Midbrain (tissue), 1 donor: Measurements from ENCODE around the gene SATB1.
"Not testable (repeated sequence)": the region's sequence is repeated elsewhere in the genome, so short reads cannot be mapped to it uniquely, and the experiment has no call there.

Experiments
- DNase-seq: peaks from one replicate; lab custom pipeline; 2025; lab: John Stamatoyannopoulos, UW

The SATB1 gene

GRCh38 chr3:18424729-18425640 is at the start of gene SATB1:
TSS of gene SATB1 (minus strand) at chr3:18425339. CDS start at chr3:18420967, 4,372 bp downstream.
- DNase-seq = peak; percentile 70

- no peak for DNase-seq
Observed at GRCh38 chr3:18474202-18474601, 49.1 kb upstream of the SATB1 start.

GRCh38 chr3:18469775-18470174 is 44.6 kb upstream of the SATB1 start:
- DNase-seq = no peak

GRCh38 chr3:18466136-18466535 is 41.0 kb upstream of the SATB1 start:
- no peak for DNase-seq

- no peak for DNase-seq
Observed at GRCh38 chr3:18454766-18455165, 29.6 kb upstream of the SATB1 start.

DNA sequence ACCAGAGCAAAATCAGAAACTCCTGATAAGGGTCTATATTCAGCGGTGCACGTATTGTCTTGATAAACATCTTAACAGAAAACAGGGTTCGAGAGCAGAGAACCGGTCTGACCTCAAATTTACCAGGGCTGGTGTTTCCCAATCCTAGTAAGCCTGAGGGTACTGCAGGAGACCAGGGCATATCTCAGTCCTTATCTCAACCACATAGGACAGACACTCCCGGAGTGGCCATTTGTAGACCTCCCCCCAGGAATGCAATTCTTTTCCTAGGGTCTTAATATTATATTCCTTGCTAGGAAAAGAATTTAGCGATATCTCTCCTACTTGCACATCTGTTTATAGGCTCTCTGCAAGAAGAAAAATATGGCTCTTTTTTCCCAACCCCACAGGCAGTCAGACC is 24.5 kb upstream of the SATB1 start:
- not testable (repeated sequence) for DNase-seq

DNA sequence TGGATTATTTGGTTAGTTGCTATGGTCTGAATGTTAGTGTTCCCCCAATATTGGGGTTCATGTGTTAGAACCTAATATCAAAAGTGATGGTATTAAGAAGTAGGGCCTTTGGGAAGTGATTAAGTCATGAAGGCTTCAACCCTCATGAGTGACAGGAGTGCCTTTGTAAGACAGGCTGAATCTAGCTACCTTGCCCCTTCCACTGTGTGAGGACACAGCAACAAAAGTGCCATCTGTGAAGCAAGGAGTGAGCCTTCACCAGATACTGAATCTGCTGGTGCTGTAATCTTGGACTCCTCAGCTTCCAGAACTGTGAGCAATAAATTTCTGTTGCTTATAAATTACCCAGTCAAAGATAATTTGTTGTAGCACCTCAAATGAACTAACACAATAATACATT is 22.6 kb upstream of the SATB1 start:
- no peak for DNase-seq

DNA sequence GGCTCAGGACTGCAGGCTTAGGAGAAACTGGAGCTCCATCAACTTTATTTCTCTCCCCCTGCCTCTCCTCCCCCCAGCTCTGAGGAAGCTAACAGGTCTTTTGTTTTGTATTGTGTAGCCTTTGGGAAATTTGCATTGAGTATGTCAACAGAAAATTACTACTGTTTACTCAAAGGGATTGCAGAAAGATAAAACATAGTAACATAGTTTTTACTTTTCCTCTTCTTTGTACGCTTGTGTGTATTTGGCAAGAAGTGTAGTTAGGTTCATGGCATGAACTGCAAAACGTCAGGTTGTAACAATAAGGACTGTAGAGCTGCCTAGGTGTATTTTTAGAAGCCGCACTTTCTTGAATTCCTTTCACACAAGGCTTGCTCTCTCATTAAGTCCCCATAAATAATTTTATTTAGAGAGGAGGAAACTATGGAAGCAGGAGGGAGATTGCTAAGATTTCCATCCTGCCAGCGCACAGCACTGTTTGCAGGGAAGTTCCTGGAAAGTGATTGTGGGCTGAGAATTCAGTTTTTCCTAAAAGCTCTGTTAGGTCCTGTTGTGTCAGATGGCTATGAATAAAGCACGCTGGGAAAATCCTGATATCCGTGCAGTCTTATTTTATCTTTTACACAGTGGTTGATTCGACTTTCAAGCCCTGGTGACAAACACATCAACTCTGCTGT is 21.1 kb upstream of the SATB1 start:
- no peak for DNase-seq

GRCh38 chr3:18445401-18446148 is 20.4 kb upstream of the SATB1 start:
- peak; percentile 6 for DNase-seq

DNA sequence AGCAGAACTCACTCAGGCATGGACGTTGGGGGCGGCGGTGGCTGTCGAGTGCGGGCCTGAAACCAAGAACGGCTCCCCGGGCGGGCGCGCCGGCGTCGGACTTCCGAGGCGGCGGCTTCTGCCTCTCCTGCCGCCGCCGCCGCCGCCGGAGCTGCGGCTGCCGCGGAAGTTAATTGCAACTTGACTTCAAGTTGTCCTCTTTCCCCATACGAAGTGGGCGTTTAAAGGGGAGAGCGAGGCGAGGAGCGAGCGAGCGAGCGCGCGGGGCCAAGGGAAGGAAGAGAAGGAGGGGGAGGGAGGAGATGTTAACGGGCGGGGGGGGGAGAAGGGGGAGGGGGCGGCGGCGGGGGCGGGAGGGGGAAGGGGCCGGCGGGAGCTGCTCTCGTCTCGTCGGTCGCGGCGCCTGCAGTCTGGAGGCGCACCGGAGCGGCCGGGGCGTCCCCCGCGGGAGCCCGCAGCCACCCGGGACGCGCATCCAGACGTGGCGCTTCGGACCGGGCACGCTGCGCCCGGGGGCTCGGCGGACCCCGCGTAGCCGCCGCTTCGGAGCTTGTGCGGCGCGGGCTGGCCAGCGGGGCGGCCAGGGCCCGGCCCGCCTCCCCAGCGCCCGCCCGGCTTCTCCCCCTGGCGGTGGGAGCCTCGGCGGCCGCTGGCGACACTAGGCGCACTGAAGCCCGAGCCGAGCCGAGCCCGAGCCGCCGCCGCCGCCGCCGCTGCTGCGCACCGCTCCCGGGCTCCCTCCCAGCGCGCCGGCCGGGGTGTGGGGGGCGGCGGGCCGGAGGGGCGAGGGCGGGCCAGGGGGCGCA is 19.7 kb upstream of the SATB1 start:
- DNase-seq = peak; percentile 41

DNA sequence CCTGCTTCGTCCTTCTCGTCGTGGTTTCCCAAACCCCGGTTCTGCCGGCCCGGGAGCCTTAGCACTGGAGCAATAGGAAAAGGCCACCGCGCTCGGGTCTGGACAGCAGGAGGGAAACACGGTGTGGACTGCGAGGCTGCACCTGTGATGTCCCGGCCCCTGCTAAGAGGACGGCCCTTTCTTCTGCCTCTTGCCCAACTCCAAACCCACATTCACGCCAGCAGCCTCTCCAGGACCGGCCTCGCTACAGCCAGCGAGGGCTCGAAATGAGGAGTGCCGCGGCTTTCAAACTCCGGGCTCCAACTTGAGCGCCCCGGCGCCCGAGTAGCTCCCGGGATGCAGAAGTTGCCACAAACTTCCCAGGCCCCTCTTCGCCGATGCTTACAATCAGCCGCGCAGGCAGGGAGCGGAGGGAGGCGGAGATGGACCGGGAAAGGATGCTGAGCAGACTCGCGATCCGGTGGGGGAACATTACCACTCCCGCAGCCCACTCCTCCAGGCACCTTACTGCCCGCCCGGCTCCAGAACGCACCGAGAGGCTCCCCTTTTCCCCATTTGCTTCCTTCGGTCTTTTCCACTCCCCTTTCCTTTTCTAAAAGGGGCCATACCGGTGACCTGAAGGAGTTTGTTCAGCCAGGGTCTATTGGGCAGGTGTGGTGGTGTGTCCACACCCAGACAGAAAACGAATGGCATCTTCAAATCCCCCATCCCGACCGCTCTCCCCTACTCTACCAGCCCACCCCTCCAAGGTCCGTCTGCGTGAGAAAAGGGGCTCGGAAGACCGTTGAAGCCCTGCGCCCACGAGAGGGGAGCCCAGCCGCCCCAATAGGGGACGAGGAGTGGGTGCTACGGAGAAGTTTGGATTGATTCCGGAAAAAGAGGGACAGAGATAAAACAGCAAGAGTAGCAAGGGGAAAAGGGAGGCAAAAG is 18.8 kb upstream of the SATB1 start:
- no peak for DNase-seq

GRCh38 chr3:18442756-18443664 is 17.9 kb upstream of the SATB1 start:
- no peak for DNase-seq

DNA sequence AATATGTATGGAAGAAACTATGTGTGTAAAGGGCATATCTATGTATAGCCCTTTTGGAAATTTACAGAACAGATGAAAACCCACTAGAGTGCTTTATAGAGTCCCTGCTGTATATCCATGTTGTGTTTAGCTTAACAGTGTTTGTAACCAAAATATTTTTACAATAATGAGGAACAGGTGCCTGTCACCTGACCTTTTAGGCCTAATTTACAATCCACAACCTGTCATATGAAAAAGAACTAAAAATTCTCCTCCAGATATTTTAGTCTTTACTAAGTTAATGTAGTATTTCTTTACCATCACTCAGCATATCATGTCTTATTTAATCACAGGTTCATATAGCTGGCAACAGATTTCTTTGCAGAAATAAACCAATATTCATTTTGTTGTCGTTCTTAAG is 16.4 kb upstream of the SATB1 start:
- no peak for DNase-seq

GRCh38 chr3:18440066-18440722 is 15.1 kb upstream of the SATB1 start:
- DNase-seq = no peak

GRCh38 chr3:18439281-18439680 is 14.1 kb upstream of the SATB1 start:
- no peak for DNase-seq

- DNase-seq = no peak
Observed at GRCh38 chr3:18438586-18438985, 13.4 kb upstream of the SATB1 start.

DNA sequence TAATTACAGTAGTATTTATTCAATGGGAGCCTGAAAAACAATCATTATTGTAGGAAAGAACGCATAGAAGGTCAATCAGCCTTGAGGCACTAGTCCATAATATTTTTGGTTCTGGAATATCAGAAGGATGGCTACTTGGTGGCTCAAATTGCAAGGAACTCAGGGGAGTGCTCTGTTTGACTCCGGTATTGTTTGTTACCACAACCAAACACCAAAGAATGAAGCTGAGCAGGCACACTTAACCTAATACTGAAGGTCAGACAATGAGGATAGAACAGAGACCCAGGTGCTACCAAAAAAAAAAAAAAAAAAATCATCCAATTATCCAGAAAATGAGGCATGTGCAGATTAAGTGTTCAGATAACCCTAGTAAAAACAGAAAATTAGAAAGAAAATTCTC is 11.1 kb upstream of the SATB1 start:
- no peak for DNase-seq

GRCh38 chr3:18434711-18435110 is 9.6 kb upstream of the SATB1 start:
- no peak for DNase-seq

DNA sequence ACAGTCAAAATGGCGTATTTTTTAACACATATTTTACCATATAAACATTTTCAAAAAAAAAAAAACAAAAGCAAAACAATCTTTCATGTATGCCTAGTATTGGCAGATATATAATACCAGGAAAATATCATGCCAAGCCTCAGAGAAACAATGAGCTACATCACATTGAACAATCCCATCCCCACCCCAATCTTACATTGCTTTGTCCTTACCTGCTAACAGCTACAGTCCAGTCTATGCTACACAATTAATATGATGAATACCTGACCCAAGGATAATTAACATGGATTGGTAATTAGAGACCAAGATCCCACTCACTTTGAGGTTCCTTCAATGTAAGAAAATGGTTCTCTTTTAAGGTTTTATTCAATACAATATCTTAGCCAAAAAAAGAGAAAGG is 7.6 kb upstream of the SATB1 start:
- DNase-seq = no peak
